NB4 (cell line): ENCODE data around the gene GOLT1A.

Source experiments
- CTCF ChIP-seq: IDR thresholded peaks from one replicate; pipeline ENCODE4 v1.5.1; 2012; ENCODE audit warnings: low read depth, low read length
- POLR2A ChIP-seq: IDR thresholded peaks from 2 replicates; pipeline ENCODE4 v1.6.1; 2011; ENCODE audit warnings: mild to moderate bottlenecking; ENCODE audit not compliant: insufficient read length; ENCODE audit errors: extremely low read depth

DNA sequence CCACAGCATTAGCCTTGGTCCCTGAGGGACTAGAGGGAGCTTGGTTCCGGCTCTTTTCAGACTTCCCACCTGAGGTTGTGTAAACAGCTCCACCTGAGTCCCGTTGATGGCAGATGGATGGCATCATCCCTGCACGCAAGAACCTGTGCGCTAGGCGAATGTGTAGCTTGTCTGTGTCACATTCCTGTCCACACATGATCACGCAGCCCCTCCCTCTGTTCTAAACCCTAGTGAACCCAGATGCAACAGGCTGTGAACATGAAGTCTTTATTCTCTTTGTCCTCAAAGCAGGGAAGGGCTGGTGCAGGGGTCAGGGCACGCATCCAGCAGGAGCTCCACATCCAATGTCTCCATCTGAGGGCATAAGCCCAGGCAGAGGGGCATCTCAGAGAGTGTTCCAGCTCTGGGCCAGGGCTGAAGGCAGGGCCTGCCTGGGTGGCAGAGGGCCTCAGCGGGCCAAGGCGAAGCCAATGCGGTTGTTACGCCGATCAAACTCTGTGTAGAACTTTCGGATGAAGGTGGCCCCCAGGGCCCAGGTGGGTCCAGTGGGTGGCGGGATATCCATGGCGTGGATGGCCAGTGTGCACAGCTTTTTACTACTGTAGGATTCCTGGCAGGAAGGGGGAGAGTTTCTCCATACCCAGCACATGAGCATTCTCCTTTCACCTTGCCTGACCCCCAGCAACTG is 59.1 kb downstream of the GOLT1A start:
- TF ChIP-seq POLR2A (no peak), CTCF (no peak)
